Tibial artery (tissue), 4 donors: ENCODE data around the gene POLR1G.
A peak's percentile ranks its signal among the peaks of the same experiment; 100 is the strongest.

ENCODE experiments used
- DNase-seq, 2 donors: peaks; one replicate each; pipeline ENCODE4 v3.0.0-alpha.2; 2019
- H3K27ac ChIP-seq, 2 donors: fragments of 200-600 bp; sonication (generic) in 1 of 2; 1 replicate in 1 of 2; 2 replicates in 1 of 2; pipeline ENCODE4 v1.5.1; 2018 to 2019; ENCODE audit warnings: mild to moderate bottlenecking in 1 of 2
- H3K27me3 ChIP-seq, 2 donors: fragments of 200-600 bp; sonication (generic) in 1 of 2; one replicate each; pipeline versions ENCODE4 v1.5.1 to v1.6.0; 2016 to 2019
- H3K36me3 ChIP-seq, 3 donors: fragments of 200-600 bp; sonication (generic) in 2 of 3; one replicate each; pipeline ENCODE4 v1.5.1; 2016 to 2019; ENCODE audit warnings: mild to moderate bottlenecking in 2 of 3
- H3K4me1 ChIP-seq, 4 donors: fragments of 200-600 bp; sonication (generic) in 2 of 4; 1 replicate in 3 of 4; 2 replicates in 1 of 4; pipeline ENCODE4 v1.5.1; 2016 to 2019
- H3K4me3 ChIP-seq, 2 donors: fragments of 200-600 bp; sonication (generic) in 1 of 2; 1 replicate in 1 of 2; 2 replicates in 1 of 2; pipeline ENCODE4 v1.5.1; 2018 to 2019; ENCODE audit warnings: mild to moderate bottlenecking in 2 of 2
- H3K9me3 ChIP-seq, 3 donors: fragments of 200-600 bp; sonication (generic) in 1 of 3; one replicate each; pipeline ENCODE4 v1.5.1; 2016 to 2019
- CTCF ChIP-seq, 2 experiments: fragments of 200-600 bp in 1 of 2; fragments of 450-650 bp in 1 of 2; IDR thresholded peaks; one replicate each; pipeline ENCODE4 v1.5.1; 2017 to 2019; ENCODE audit warnings: antibody characterized with exemption in 2 of 2, mild to moderate bottlenecking in 1 of 2, moderate library complexity in 1 of 2
- intact Hi-C: fragments of 100-400 bp; cut with DNase I; formaldehyde crosslinking; loops from one replicate; pipeline ENCODE4 v1.15.0; 2023; ENCODE audit warnings: low total_unique reads

Gene POLR1G

DNA sequence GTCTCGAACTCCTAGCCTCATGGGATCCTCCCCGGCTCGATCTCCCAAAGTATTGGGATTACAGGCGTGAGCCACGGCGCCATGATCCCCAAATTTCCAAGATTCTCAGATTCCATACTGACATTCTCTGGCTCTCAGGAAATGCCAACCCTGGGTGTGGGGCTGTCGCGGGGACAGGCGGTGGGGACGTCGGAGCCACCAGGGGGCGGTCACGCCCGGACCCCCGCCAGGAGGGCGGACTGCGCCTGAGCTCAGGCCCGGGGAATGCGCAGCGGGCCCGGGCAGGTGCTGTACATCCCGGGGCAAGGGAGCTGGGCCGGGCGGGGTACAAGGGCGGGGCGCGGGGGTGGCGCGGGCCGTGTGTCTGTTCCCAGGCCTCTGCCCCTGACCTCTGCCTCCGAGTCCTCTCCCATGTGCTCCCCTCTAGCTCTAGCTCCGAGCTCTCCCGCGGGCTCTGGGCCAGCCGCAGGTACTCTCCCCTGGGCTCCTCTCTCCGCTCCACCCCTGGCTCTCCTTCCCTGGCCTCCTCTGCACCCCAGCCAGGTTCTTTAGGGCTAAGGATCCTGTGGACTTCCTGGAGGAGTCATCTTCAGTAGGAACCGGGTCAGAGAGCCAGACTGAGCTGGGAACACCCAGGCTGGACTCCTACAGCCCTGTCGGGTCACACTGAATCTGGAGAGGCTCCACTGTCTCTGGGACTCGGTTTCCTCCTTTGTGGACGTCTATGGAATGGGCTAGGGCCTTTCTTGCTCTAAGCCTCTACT lies 4.0 kb upstream of the POLR1G start:
- Histone ChIP-seq H3K4me1 (peaks cover 0 to 56% (median 42%) of the 10 kb centered on the region in 4 donors), H3K36me3 (no peaks in the 10 kb centered on the region), H3K27ac (peak overlapping the region in 1 of 2 donors; percentile 1), H3K27me3 (no peaks in the 10 kb centered on the region), H3K9me3 (no peaks in the 10 kb centered on the region), H3K4me3 (peak overlapping the region; percentile 6 to 27)
- intact Hi-C loops, result no loop called here
- peak in 1 of 2 experiments; percentile 40 for TF ChIP-seq CTCF (IDR thresholded peaks at IDR 0.05)
- no peak for DNase-seq

- peaks cover 0 to 54% (median 38%) of the 10 kb centered on the region in 4 donors for H3K4me1 ChIP-seq
- no peaks in the 10 kb centered on the region for H3K36me3 ChIP-seq
- H3K27ac ChIP-seq, result peak overlapping the region; percentile 85 to 89
- no peaks in the 10 kb centered on the region for H3K9me3 ChIP-seq
- peak overlapping the region in 1 of 2 donors; percentile 64 for H3K4me3 ChIP-seq
- intact Hi-C loops, result no loop called here
- no peak for TF ChIP-seq CTCF (IDR thresholded peaks at IDR 0.05)
- no peaks in the 10 kb centered on the region for H3K27me3 ChIP-seq
- no peak for DNase-seq
These were observed 3.2 kb upstream of the POLR1G start for GRCh38 chr19:45403272-45403671.

GRCh38 chr19:45403781-45404556 lies 2.5 kb upstream of the POLR1G start:
- Histone ChIP-seq H3K27ac (peak overlapping the region; percentile 85 to 89), H3K27me3 (no peaks in the 10 kb centered on the region), H3K36me3 (peaks cover 0 to 5% (median 0%) of the 10 kb centered on the region in 3 donors), H3K9me3 (no peaks in the 10 kb centered on the region), H3K4me1 (peaks cover 0 to 47% (median 35%) of the 10 kb centered on the region in 4 donors), H3K4me3 (peak overlapping the region; percentile 59 to 64)
- intact Hi-C loops, result no loop called here
- TF ChIP-seq CTCF (IDR thresholded peaks at IDR 0.05), result peak; percentile 29 to 41
- DNase-seq, result peak in 1 of 2 donors; percentile 45

DNA sequence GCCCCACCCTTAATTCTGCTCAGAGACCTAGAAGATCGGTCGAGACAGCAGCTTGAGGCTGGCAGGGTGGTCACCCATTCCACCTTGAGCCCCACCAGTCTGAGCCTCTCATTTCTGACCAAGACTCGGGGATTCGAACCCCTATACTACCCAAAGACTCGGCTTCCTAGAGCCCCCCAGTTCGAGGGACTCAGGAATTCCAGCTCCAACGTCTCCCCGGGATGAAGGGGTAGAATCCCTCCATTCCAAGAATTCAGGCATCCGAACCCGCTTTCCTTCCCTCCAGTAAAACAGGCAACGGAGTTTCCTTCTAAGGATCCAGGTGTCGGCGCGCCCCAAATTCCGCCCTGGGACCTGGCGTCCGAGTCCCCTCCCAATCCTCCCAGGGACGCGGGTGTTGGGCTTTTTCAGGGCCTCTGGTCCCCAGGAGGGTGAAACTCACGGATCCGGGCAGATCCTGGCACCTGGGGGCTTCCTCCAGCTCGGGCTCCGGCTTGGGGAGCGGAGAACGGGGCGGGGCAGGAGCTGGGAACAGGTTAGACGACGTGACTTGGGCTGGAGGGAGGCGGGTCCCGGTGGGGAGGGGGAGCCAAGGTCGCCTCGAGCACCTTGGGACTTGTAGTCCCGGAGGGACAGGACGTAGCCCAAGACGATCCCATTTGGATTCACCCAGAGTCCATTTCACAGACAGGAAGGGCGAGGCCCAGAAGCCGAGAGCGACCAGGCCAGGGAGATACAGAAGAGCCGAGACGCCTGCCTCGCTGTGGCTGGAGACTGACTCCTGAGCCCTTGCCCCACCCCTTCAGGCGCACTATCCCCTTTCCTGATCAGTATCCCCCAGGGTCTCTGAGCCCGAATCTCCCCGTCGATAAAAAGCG lies 1.6 kb upstream of the POLR1G start, which contains the start of gene PPP1R13L:
TSS of gene PPP1R13L (minus strand) at position 513 of the 878 bp plus-strand sequence. CDS start 6,751 bp downstream, outside the sequence.
- H3K27ac ChIP-seq, result peak within 1 kb of the TSS; percentile 85 to 89
- DNase-seq, result peak; percentile 77 to 93
- H3K4me1 ChIP-seq, result peaks cover 0 to 47% (median 34%) of the 10 kb centered on the region in 4 donors
- H3K9me3 ChIP-seq, result no peaks in the 10 kb centered on the region
- no peaks in the 10 kb centered on the region for H3K27me3 ChIP-seq
- intact Hi-C loops, result no loop called here
- H3K36me3 ChIP-seq, result peaks cover 0 to 10% (median 0%) of the 10 kb centered on the region in 3 donors
- TF ChIP-seq CTCF (IDR thresholded peaks at IDR 0.05), result no peak
- H3K4me3 ChIP-seq, result peak within 1 kb of the TSS; percentile 59 to 64
